Fibroblast of peridontal ligament (primary cell): ENCODE measurements around the gene CSTF2.
"Not testable (repeated sequence)": the region's sequence is repeated elsewhere in the genome, so short reads cannot be mapped to it uniquely, and the experiment has no call there.

ENCODE experiments used
- DNase-seq: peaks from one replicate; pipeline ENCODE4 v3.0.0-alpha.2; 2010; ENCODE audit errors: extremely low read depth

Gene CSTF2, protein sequence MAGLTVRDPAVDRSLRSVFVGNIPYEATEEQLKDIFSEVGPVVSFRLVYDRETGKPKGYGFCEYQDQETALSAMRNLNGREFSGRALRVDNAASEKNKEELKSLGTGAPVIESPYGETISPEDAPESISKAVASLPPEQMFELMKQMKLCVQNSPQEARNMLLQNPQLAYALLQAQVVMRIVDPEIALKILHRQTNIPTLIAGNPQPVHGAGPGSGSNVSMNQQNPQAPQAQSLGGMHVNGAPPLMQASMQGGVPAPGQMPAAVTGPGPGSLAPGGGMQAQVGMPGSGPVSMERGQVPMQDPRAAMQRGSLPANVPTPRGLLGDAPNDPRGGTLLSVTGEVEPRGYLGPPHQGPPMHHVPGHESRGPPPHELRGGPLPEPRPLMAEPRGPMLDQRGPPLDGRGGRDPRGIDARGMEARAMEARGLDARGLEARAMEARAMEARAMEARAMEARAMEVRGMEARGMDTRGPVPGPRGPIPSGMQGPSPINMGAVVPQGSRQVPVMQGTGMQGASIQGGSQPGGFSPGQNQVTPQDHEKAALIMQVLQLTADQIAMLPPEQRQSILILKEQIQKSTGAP

DNA sequence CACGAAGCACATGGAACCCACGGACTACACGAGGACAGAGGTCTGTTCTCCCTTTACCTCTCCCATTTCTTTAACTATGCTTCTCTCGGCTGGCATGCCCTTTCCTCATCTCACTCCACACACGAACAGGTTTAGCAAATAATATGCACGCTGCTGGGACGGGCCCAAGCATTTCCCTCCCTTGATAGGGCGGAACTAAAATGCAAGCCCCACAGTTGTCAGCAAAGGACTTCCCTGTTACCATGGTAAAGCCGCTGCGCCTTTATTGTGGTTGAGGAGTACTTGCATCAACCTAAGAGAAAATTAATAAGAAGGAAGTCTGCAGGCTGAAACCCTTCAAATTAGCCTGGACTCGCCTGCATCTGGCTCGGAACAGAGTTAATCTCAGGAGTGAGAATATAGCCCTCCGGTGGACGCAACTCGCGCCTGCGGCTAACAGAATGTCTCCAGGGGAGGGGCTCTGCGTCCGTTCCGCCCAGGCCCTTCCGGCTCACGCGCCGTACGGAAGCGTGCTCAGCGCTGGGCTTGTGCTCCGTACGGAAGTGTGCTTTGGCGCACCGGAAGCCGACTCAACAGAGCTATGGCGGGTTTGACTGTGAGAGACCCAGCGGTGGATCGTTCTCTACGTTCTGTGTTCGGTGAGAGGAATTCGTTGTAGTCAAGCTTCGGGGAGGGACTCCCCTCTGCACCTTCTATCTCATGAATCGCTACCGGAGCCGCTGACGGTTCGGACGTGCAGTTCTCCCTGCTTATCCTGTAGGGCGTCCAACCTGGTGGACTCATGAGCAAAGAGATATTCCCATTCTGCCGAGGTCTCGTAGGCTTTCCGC is at the start of gene CSTF2:
Gene CSTF2 (plus strand): TSS at position 555 of the 830 bp plus-strand sequence. CDS start 26 bp downstream, at position 581.
- peak; percentile 71 for DNase-seq

GRCh38 chrX:100796371-100796770 is 23.8 kb upstream of the CSTF2 start:
- DNase-seq: not testable (repeated sequence)

- no peak for DNase-seq
Measured at GRCh38 chrX:100797359-100797758, 22.8 kb upstream of the CSTF2 start.

DNA sequence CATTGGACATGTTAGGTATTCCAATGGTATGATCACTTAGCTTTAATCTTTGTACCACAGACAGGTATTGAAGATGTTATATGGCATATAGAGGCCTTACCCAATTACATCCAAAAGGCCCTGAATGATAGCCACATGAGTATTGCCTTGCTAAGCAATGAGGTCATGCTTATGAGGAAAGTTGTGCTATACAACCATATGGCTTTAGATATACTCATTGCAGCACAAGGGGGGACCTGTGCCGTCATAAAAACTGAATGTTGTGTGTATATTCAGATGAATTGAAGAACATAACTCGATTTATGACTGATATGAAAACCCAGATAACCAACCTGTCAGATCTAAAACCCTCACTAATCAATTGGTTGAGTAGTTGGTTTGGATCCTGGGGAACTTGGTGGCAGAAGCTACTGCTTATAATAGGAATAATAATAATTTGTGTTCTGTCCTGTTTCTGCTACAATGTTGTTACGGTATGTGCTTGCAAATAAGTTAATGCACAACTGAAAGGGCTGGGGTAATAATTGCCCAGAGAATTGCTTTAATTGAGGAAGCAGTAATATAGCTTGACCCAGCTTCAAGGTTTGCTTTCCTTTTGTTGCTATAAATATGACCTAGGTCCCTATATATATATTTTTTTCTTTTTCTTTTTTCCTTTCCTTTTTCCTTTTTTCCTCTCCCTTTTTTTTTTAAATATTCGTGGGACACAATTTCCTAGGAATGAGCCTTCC is 21.5 kb upstream of the CSTF2 start:
- no peak for DNase-seq

- no peak for DNase-seq
Measured at GRCh38 chrX:100802843-100803242, 17.3 kb upstream of the CSTF2 start.

DNA sequence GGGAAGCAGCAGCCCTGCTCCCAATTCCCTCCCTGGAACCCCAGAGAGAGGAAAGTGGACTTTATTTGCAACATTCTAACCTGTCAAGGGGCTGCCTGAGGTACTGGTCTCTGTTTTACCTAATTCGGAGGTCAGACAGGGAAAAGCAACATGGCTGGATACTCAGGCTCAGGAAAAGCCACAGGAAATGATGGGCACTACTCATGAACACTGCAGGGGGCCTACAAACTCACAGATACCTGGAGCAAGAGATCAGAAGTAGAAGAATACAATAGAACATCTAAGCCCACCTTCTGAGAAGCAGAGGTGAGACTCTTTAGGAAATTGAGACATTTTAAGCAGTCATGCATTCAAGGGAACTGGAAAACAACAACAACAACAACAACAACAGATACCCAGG is 15.4 kb upstream of the CSTF2 start:
- no peak for DNase-seq

DNA sequence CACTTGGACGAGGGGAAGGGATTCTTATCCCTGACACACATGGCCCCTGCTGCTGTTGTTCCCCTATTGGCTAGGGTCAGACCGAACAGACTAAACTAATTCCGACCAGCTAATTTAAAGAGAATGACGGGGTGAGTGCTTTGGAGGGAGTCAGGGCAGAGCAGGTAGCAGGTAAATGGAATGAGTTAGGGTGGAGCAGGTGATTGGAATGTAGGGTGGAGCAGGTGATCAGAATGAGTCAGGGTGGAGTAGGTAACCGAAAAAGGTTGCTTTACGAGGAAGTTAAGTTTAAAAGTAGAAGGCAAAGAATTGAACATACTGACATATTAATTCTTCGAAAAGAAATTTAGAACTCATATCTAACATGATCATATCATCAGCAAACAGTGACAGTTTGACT is 11.9 kb upstream of the CSTF2 start:
- not testable (repeated sequence) for DNase-seq

DNA sequence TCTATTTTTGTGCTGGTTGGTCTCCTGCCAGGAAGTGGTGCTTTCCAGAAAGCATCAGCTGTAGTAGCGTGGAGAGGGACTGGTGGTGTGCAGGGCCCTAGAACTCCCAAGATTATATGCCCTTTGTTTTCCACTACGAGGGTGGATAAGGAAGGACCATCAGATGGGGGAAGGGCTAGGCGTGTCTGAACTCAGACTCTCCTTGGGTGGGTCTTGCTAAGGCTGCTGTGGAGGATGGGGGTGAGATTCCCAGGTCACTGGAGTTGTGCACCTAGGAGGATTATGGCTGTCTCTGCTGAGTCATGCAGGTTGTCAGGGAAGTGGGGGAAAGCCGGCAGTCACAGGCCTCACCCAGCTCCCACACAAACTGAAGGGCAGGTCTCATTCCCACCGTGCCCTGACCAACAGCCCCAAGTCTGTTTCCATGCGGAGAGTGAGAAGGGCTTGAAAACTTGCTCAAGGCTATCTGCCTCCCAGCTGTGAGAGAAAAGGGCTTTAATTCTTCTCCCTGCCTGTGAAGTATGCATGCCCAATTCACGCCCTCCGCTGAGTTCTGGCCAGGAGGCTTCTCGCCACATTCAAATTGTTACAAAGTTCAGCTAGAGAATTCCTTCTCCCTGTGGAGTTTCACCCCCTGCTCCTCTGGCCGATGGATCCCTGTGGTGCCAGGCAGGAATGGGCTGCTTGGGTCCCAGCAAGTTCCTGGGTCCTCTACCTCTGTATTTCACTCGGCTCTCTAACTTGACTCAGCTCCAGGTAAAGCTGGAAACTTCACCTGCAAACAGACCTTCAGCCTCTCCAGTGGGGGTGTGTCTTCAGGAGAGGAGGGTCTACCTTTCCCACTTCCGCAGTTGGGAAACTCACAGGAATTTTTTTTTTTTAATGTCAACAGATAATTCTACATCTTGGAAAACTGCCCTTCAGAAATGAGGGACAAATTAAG is 7.7 kb upstream of the CSTF2 start:
- DNase-seq: no peak

- no peak for DNase-seq
Measured at GRCh38 chrX:100817340-100817739, 2.9 kb upstream of the CSTF2 start.

- DNase-seq: no peak
Measured at GRCh38 chrX:100819534-100819836, 706 bp upstream of the CSTF2 start.

DNA sequence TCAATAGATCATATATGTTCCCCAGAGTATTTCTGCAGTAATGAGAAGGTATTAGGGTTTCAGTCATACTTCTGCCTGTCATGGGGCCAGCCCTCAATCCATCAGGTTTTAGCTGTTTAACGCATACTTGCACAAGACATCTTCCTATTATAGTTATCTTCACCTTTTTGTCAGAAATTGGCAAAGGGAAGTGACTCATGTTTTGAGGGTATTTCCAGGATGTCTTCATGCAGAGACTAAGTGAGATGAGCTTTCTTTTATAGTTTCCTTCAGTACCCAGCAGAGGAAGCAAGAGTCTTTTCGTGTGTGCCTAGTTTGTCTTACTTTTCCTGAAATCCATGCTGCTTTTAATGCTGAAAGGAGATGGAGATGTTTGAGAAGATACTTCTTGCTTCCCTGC is 9.5 kb downstream of the CSTF2 start:
- peak; percentile 4 for DNase-seq

GRCh38 chrX:100830143-100830542 is 10.0 kb downstream of the CSTF2 start:
- DNase-seq: no peak

DNA sequence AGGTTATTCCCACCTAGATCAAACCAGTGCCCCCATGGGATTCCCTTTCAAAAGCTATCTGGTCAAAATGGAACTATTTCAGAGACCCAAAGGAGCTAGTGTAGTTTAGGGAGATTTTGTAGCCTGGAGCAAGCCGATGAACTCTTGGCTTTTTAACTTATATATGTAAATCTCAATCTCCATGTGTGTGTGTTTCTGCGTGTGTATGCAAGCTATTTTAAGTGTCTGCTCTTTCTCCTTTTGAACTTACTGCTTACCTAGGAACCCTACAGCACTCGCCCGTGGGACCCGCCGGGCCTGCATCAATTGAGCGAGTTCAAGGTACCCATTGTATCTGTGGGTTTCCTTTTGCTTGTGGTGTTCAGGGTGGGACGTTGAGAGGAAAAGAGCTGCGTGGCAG is 10.4 kb downstream of the CSTF2 start:
- no peak for DNase-seq

GRCh38 chrX:100831219-100831946 is 11.2 kb downstream of the CSTF2 start:
- DNase-seq: no peak

GRCh38 chrX:100850317-100850716 is 30.1 kb downstream of the CSTF2 start:
- DNase-seq: no peak

DNA sequence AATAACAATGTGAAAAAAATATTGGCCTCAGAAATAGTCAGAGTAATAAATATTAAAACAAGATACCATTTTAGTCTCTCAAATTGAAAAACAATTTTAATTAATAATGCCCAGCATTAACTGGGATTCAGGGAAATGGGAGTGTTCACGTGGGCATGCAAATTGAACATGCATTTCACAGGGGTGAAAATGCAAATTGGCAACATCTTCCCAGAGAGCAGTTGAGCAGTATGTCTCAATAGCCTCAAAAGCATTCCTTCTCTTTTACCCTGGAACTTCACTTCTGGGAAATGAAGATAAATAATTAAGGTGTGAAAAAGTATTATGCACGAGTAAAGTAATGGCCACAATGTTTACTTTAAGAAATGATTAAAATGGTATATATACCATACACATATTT is 32.6 kb downstream of the CSTF2 start:
- DNase-seq: no peak

DNA sequence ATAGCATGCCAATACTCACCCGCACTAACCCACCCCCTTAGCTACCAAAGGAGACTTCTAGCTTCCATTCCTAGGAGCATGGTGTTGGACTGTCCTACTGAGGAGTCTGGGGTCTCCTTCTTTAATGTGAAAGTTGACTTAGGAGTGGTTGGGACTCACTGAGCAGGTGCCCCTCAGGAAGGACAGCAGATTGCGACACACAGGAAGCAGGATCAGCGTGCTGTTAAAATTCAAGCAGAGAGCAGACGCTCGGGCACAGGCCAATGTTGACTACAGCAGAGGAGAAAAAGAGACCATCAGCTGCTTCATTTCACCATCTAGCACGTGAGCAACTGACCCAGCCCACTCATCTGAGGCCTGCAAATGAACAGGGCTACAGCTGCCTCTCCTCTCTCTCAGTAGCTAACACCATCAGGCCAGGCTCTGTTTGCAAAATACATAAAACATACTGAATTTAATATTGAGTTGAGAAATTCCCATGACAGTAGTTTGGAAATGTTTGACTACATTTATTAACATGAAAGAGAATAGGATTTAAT is 43.2 kb downstream of the CSTF2 start:
- DNase-seq: no peak

GRCh38 chrX:100864657-100865391 is 44.6 kb downstream of the CSTF2 start:
- peak; percentile 44 for DNase-seq

DNA sequence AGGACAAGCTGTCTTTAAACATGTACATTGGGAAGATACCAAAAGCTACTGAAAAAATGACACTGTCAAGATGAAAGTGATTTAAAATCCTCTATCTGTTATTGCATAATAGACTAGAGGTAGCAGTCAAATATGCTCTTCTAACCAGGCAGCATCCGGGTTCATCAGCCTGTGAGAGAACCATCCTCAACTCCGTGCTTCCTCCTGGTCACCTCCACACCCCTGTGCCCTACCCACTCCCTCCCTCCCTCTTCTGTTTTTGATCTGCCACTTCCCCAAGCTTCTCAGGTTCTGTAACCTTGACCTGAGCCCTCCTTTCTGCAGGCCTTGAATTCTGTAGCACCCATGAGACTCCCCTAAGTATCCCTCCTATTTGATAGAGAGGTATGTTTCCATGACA is 48.1 kb downstream of the CSTF2 start:
- no peak for DNase-seq
